CD4-positive, alpha-beta T cell treated with Interleukin-6 for 4 hours (primary cell): ENCODE data around the gene UMAD1.
"Not testable (repeated sequence)": the region's sequence is repeated elsewhere in the genome, so short reads cannot be mapped to it uniquely, and the experiment has no call there.

Source experiments
- DNase-seq: peaks from one replicate; pipeline ENCODE4 v3.0.0-alpha.2; 2020; ENCODE audit warnings: mixed read lengths

Gene UMAD1

DNA sequence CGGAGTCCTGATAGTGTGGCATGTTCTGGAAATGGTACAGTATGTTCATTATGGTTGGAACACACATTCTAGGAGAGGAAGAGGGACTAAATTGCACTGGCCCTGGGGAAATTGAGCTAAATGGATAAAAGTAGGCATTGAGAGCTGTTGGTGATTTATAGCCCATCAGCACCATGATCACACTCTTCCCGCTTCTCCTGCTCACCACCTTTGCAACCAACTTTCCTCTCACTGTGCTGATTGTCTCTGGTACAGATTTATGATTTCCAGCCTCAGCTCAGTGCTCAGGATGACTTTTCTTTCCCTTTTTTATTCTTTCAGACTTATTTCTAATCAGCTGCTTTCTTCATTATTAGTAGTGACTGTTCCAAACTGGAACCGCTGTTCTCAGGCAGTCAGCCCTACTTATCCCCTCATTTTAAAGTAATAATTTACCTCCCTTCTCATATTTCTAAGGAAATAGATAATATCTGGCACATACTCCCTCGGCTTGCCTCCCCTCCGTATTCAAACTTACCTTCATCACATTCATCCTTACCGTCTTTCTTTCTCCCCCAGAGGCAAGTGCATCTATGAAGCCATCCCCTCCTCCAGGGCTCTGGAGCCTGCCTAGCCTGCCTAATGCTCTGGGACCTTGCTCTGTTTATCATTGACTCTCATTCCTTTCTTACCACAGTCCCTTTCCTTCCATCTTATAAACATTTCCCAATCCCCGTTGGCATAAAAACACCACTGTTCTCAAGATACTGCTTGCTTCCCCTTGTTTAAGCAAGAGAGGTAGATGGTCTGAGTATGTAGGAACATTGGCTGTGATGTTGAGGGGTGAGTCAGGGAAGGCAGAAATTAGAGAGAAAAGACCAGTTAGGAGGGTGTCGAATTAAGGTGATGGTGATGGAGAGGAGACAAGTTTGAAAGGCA, 129.4 kb downstream of the UMAD1 start:
- no peak for DNase-seq

DNA sequence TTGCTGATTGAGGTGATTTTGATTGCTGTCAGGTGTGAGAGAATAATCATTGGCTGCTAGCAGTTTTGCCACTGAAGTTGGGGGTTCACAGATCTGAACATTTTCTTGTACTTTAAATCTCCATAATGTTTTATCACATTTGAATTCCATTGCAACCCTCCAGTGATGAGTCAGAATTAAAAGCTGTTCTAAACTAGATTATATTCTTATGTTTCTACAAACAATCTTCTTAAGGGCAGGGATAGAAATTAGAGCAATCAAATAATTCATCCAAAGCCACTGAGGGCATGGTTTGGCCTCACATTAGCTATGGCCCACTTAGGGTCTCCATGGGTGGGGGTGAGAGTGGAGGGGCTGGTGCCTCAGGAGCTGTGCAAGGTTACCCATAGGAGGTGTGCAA, 130.9 kb downstream of the UMAD1 start:
- DNase-seq: no peak

DNA sequence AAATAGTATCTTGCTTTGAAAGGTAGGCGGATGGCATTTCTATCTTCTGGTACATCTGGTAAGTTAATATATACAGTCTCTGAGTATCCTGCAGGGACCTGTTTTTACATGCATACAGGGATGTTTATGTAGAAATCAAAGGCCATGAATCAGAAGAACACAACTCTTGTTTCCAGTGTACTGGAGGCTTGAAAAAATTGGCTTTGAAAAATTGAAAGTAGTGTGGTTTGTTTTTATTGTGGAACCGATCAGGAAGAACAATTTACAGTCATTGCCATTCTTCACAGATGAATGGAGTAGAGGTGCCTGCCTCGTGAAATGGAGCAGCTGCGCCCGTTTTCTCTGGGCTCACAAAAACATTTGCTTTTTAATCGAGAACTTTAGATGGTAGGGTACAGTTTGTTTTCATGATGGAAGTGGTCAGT, 131.9 kb downstream of the UMAD1 start:
- no peak for DNase-seq

DNA sequence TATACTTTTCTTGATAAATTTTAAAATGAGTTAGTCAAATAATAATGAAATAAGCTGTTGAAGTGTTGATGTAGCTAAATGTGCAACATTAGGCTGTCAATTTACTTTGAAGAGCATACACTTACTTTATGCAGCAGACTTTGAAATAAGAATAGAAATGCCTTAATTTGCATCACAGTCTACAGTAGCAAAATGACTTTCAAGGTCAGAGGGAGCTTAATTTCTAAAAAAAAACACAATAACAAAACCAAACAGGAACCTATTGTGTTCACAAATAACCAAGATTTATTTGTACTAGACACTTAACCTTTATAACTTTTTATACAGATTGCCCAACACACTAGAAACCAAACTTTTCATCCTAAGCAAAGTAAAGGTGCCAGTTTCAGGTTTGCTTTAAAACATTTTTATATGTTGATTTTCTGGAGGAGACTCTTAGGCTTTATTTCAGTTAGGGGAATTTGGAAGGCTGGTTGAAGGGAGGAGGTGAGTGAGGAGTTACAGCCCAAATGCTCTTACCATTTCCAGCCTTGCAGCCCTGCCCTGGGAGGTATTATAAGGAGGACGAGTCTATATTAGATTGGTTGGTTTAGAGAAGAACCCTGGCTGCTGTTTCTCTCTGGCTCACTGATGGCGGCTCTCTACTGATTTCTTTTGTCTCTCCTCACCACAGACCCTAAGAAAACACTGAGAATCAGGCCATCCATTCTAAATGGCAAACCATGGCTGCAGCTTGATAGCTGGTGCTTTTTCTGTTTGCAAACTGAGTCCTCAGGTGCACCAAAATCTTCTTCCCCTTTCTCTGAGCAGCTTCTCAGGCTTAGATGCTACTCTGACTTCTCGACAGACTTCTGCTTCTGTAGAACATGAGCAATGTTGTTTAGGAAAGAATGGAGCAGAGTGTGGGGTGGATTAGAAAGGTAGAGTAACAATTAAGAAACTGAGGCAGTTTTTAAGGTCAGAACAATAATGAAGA, 133.1 kb downstream of the UMAD1 start:
- DNase-seq: no peak

DNA sequence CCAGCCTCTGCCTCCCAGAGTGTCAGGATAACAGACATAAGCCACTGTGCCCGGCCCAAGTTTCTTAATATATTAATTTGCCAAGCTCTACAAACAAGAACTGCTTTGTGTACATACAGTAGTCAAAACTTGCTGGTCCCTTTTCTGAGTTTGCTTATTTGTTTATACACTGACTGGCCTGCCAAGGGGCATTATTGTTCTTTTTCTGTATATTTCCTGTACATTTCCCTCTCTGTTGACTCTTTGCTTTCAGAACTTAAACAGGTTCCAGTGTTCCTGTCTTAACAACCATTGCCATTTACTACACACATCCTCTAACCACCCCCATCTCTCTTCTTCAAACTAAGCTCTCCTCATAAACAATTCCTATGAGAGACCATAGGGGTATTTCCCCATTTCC, 139.3 kb downstream of the UMAD1 start:
- DNase-seq: no peak

DNA sequence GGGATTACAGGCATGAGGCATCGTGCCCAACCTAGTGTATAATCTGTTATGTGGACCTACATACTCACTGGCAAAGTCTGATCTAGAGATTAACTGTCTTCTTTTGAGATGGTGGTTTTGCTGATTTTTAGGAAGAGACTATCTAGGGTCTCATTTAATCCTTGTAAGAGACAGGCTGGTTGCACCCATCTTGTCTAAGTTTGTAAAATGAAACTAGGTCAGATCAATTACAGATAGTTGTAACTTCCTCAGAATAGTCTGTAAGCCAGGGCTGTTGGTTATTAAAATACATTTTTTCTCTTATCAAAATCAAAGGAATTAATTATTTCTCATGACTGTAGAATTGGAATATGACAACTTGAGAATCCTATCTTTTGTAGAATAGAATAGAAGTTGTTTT, 142.4 kb downstream of the UMAD1 start:
- DNase-seq: no peak

DNA sequence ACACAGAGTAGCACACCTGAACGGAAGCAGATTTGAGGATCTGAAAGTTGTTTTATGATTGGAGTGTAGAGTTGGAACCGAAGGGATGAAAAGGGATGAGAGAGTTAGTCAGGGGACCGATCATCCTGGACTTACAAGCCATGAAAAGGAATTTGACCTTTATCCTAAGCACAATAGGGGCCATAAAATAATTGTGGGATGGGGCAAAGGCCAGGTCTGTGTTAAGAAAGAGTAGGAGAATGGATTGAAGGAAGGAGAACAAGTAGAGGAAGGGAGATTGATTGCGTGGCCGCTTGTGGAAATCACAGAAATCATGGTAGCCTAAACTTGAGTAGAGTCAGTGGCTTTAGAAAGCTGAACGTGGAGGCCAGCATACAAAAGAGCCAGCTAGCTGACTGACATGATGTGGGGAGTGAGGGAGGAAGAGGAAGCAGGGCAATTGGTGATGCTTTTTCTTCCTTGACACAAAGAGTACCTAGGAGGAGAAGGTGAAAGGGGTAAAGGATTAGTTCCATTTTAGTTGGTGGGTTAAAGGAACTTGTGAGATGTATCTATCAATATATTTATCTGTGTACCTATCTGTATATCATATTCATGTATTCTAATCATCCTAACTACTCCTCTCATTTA, 144.9 kb downstream of the UMAD1 start:
- DNase-seq: no peak

DNA sequence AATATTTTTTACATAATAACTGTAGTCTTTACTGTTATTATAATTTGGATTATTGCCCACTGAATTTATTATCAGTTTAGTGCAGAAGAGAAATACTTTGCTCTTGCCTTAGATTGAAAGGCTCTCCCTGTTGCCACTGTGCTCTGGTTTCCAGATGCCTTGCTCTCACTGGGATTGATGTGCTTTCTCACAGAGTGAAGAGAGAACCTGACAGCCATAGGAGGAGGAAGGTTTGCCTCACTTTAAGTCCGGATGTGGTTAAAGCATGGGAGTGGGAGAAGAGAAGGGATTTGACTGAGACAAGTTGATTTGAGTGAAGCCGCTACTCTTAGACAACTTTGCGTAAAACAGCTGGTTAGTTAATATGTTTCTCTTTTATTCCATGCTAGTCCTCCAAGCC, 146.0 kb downstream of the UMAD1 start:
- DNase-seq: no peak

DNA sequence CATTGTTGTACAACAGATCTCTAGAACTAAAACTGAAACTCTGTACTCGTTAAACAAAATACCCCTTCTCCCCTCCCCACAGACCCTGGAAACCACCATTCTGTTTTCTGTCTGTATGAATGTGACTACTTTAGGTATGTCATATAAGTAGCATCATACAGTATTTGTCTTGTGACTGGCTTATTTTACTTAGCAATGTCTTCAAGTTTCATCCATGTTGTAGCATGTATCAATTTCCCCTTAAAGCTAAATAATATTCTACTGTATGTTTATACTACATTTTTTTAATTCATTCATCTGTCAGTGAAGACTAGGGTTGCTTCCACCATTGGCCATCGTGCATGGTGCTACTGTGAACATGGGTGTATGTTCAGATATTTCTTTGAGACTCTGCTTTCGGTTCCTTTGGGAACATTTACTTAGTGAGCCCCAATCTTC, 149.0 kb downstream of the UMAD1 start:
- no peak for DNase-seq

DNA sequence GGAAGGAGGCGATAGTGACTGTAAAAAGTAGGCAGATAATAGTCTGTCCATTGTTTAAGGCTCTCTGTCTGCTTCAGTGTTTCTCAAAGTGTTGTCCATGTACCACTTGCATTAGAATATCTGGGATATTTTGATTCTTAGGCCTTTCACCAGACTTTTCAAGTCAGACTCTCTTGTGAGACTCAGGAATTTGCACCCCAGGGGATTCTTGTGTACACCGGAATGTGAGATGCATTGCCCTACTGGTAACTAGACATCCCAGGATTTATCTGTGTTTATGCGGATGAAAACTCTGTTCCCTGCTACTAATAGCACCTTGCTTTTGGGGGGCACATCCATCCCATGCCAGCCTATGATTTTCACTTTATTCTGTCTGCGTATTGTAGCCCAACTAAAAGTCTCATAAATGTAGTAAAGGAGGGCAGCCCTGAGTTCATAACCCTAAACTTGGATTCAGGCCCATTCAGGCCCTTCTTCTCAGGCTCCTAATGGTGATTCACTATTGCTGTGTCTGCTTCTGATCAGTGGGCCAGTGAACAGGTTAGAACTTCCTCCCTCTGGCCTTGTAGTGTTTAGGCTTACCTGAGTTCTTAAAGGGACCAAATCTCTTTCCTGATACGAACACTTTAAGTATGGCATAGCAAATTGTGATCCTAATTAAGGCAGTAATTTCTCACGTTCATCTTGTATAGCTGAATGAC, 149.6 kb downstream of the UMAD1 start:
- DNase-seq: no peak

DNA sequence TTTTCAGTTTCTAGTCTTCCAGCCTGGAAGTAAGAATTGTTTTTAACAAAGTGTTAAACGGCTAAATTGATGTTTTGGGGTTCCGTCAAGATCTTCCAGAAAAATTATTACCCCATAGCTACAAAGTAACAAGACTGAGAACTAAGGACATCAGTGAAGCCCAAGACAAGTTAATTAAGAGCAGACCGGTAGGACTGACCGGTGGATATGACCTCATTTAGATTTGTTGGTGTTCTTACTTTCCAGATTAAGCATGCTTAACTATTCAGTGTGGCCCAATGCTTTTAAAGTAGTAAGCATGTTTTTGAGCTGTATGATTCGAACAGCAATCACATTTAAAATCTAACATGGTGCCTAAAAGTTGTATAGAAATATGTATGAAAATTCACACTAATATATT, 151.0 kb downstream of the UMAD1 start:
- DNase-seq: no peak

DNA sequence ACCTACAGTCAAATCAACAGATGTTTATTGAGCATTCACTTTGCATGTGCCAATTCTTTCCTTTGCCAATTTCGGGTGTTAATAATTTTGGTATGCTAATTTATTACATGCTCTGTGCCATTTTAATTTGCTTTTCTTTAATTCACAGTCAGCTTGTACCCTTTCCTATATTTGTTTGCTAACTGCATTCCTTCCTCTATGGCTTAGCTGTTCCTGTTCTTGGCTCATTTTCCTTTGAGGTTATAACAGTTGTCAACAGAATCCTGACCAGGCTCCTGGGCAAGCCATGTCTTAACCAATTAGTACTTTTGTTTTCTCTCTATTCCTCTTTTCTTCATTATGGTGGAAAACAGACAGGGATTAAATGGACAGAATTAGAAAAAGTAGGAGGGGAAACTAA, 151.5 kb downstream of the UMAD1 start:
- DNase-seq: no peak

DNA sequence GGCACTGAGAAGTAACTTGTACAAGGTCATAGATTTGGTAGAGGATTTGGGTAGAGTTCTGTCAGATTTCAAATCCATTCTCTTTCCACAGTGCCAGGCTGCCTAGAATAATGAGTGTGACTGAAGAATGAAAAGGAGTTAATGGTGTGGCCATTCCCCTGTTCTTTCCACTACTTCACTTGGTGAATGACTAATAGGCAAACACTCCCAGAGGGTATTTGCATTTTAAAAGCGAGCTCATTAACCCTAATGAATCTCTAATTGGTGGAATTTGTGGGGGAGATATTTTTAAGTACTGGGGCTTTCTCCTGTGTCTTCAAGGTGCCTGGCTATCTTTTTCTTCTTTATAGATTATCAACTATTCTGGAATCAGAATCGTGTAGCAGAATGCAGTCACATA, 152.7 kb downstream of the UMAD1 start:
- no peak for DNase-seq

DNA sequence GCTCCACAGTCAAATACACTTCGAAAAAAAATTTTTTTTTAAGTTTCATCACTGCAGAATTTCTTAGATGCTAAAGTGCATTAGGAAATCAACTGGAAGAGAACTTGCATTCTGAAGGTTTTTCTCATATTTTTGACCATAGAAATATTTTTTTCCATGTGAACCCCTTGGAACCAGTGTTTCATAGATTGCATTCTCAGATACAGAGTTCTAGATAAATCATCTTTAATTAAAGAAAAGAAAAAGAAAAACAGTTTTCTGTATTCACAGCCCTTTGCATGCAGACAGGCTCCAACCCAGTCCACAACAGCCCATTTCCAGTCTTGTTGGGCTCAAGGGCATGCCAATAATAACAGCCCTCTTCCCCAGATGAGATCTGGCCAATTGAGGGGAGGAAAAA, 153.4 kb downstream of the UMAD1 start:
- DNase-seq: no peak

DNA sequence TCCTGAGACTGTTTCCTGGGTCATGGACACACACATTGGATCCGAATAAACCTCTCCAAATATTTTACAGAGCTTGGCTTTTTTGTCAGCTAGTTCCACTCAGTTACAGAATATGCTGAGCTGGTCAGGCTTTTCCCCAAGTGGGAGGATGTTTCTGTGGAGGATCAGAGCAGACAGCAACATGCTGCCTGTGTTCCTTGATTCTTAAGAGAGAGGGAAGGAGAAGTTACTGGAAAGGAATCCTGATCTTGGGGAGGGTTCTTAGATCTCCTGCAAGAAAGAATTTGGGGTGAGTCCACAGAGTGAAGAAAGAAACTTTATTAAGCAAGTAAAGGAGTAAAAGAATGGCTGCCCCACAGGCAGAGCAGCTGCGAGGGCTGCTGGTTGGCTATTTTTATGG, 154.7 kb downstream of the UMAD1 start:
- no peak for DNase-seq

DNA sequence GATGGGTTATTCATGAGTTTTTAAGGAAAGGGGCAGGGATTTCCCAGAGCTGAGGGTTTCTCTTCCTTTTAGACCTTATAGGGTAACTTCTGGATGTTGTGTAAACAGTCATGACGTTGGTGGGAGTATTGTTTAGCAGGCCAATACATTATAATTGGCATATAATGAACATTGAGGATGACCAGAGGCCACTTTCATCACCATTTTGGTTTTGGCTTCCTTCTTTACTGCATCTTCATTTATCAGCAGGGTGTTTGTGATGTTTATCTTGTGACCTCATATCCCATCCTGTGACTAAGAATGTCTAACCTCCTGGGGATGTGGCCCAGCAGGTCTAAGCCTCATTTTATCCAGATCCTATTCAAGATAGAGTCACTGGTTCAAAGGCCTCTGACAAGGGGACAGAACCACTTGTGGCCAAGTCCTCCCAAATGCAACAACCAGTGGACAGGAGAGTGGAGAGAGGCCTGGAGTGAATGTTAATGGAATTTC, 155.1 kb downstream of the UMAD1 start:
- DNase-seq: no peak

DNA sequence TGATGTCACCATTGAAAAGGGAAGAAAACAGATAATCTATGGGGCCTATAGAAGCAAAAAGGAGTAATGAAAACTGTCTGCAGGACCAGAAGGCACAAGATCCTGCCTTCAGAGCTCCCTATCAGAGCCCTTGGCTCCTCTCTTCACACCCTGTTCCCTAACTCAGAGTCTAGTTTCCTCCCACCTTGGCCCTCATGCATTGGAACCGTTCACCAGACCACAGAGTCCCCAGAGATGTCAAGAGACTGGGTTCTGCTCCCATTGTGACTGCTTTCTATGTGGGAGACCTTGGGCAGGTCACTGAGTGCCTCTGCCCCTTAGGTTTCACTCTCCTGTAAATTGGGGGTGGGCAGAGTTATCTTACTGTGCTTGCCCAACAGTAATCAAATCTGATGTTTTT, 158.0 kb downstream of the UMAD1 start:
- DNase-seq: no peak

DNA sequence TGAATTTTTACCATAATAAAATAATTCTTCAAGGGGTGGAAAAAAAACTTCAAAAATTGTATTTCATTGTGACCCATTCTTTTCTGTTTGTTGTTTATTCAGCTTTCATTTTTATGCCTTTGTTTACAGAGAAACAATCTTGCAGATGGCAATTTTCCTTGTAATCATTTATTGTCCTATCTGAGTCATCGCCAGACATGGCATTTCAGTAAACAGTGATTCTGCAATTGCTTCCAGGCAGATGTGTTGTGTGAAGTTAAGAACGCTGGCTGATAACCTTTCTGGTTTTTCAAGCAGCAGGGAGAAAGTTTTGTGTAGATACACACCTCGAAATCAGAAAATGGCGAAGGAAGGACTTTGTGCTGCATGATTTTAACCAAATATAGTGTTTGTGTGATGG, 158.6 kb downstream of the UMAD1 start:
- no peak for DNase-seq

DNA sequence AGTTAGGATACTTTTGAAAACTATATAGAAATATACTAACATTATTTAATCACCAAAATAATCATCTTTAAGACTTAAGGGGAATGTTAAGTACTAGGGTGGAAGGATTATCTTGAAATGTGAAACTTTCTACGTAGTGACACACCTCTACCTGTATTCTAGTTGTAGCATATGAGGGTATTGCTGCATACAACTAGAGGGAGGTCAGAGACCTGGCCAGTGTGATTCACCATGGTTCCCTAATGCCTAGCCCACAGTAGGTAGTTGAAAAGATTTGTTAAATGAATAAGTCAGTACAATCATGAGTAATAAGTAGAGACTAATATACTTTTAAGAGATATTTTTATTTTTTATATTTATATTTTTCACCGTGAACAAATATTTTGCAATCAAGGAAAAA, 162.0 kb downstream of the UMAD1 start:
- no peak for DNase-seq

DNA sequence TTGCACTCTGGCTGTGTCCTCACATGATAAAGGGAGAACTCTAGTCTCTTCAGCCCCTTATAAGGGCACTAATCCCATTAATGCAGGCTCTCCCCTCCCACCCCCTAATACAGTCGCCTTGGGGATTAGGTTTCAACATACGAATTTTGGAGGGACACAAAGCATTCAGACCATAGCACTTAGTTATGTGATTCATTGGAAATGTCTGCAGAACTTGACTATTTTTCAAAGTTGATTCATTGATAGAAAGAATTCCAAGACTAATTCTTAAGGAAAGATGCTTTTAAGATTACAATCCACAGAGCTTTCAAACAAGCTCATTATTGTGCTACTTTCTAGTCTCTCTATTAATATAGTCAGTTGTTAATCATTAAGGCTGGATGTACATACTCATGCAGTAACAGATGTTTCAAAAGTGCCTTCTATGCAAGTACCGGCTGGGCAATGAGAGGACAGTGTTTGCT, 163.2 kb downstream of the UMAD1 start:
- DNase-seq: no peak

DNA sequence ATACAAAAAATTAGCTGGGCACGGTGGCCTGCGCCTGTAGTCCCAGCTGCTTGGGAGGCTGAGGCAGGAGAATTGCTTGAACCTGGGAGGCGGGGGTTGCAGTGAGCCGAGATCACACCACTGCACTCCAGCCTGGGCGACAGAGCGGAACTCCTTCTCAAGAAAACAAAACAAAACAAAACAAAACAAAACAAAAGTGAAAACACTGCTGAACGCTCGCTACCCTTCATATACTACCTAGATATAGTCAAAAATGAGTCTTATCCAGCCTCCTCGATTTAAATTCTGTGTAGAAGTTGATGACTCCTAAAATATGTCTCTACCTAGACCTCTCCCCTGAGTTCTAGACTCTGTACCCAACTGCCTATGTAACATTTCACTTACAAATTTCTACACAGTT, 164.3 kb downstream of the UMAD1 start:
- not testable (repeated sequence) for DNase-seq

DNA sequence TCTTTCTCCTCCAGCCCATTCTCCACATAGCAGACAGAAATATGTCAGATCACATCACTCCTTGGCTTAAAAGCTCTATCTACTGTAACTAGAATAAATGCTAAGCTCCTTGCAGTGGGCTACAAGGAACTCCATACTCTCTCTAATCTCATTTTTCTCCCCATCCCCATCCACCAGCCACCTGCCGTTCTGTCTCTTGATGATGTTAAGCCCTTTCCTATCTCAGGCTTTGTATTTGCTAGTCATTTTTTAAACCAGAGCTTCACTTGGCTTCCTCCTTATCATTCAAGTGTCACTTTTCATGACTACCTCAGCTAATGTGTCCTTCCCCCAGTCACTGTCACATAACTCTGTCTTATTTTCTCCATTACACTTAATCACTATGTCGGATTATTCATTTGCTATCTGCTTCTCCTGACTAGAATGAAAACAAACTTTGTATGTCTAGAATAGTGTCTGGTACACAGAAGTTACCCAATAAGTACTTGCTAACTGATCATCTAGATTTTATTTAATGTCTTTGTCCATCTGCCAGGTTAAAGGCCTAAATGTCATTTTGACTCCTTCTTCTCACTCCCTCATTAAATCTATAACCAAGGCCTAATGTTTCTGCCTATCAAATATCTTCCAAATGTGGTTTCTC, 165.1 kb downstream of the UMAD1 start:
- no peak for DNase-seq
